NK-92 treated with Interleukin-12 subunit alpha and Interleukin-12 subunit beta, amount 100 ng/mL, for 24 hours (cell line): ENCODE measurements around the gene EPHA3.
"Not testable (repeated sequence)": the region's sequence is repeated elsewhere in the genome, so short reads cannot be mapped to it uniquely, and the experiment has no call there.

Source experiments
- DNase-seq: peaks from one replicate; lab custom pipeline; 2025; lab: John Stamatoyannopoulos, UW

EPHA3 gene

DNA sequence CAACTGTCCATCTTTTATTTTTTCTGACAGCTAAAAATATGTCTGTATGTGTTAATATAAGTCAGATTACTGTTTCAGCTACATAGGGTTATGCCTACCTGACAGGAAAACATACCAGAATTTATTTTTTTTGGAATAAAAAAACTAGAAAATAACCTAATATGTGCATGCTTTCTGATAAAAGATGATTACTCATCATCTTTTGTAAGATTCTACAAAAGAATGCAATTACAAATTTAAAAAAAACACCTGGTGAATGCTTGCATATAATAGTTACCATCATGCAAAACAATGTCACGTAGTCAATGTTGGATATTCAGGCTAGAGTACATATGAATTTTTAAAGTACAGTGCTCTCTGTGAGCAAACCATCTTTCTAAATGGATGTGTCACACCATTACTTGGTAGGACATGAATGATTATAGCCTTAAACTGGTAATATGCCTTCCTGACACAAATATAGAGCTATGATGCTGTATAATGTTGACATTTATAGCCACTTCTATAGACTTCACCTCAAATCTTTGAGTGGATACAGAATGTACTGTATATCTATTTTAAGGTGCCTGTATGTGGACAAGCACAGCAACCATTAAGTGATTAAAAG lies 180.6 kb downstream of the EPHA3 start:
- DNase-seq: no peak

DNA sequence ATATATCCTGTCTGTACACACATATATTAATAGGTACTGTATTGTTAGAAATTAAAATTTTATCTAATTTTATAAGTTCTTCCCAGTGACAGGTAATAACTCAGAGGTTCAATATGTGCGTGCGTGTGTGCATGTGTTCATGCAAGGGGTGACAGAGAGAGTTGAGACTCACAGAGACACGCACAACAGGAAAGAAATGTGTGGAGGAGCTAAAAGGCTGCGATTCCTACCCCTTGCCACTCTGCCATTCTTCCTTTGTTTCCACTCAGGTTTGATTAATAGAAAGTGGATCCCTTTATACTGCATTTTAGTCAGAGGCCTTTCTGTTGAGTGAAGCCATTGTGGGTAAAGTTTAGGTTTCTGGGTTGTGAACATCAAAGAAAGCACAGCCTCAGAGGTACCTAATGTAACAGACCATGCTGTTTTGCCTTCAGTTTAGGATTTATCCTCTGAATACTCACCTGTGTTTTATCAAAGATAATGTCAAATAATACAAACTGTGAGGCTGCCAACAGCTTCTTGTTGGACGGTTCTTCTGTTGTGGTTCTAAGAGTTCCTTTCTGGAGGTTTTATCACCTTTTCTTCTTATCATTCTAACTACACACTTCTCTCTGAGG lies 182.3 kb downstream of the EPHA3 start:
- no peak for DNase-seq

DNA sequence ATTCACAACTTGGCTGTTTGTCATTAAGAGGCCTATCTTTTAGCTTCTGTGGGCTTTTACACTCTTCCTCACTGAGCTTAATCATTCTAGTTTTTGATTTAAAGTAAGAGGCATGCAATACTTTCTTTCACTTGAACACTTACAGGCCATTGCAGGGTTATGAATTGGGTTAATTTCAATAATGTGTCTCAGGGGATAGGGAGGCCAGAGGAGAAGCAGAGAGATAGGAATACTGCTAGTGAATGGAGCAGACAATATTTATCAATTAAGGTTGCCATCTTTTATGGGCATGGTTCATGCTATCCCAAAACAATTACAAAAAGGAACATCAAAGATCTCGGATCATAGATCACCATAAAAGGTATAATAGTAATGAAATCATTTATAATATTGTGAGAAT lies 189.8 kb downstream of the EPHA3 start:
- no peak for DNase-seq

DNA sequence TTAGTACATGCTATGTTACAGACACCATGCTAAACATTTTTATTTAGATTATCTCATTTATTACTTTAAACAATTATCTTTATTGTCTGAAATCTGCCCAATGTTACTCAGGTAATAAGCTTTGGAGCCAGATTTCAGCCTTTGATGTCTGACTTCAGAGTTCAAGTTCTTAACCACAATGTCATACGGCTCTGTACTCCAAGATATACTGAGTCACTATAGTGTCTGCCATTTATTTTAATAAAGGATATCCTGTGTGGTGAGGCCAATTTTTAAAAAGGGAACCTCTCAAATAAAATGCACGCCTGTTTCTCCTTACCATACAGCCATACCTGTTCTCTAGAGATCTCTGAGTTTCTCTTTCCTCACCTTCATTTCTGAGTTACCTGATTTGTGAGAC lies 193.1 kb downstream of the EPHA3 start:
- no peak for DNase-seq

DNA sequence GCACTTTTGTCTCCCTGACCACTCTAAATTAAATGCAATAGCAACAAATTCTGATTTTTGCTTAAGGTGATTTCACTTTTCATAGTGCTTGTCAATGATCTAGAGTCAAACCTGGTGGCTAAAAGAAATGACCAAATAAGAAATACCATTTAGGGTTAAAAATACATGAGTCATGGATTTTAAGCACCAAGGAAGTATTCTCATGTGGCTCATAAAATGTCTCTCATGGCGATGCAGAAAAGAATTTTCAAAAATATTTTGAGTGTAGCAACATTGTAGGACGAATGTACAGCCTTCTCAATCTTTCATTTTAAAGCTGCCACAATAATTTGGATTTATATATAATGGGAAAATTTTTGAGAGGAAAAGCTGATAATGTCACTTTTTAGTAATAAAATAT lies 193.6 kb downstream of the EPHA3 start:
- no peak for DNase-seq

DNA sequence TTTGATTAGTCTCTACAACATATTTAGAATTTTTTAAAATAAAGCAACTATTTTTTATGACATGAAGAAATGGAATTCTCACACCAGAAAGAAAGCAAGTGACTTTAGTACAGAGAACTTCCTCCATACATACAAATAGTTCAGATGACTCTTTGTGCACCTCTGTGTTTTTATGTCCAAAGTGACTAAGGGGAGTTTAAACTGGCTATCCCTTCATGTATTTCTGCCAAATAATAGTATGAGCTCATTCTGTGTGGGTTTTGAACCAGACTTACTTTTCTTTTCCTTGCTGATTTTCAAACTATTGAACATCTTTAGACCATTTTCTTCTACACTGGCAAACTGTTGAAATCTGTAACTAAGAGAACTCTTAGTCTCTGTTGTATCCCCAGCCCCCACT lies 196.3 kb downstream of the EPHA3 start:
- DNase-seq: no peak

DNA sequence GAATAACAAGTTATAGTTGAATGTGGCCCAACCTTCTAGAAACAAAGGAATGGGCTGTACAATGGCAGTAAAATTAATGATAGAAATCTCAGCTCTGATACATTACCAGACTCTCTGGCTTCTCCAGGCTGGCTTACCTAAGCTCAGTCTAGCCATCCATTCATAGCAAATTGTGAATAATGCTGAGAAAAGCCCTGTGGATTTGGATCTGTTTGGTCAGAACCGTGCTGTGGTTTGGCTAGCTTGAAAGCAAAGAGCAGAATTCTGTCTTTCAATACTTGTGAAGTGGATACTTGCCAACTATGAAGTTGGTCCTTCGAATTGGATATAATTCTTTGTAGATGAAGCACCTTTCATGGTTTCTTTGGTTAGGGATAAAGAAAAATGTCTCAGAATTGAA lies 199.1 kb downstream of the EPHA3 start:
- DNase-seq: no peak

DNA sequence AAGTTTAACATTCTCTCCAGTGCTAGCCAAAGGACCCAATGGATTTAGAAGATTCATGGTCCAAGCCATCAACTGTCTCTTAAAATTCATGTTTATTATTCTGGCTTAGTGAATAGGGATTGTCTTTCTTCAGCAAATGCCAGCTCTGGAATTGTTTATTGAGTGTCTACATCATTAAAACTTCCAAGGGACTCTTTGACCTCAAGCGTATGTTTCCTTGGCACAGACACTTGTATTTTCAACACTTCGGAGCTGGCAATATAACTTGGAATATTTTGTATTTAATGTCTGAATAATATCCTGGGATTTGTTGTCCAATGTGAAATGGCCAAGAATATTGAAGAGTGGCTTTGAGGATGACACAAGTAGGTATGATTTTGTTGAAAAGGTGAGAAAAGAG lies 204.2 kb downstream of the EPHA3 start:
- DNase-seq: no peak

DNA sequence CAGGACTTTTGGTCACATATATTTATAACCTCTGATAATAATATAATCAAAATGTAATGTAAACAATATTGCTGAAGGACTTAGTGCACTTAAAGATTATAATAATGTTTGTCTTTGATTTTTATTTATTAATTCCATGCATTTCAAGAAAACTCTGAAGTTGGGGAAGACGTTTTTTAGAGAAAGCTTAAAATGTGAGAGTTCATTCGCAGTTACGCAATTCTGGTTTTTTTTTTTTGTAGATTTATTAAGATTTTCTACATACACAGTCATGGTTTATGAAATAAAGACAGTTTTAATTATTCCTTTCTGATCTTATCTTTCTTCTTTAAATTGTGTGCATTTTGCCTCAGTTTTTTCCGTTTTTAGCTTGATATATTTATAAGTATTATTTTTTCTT lies 204.7 kb downstream of the EPHA3 start:
- no peak for DNase-seq

DNA sequence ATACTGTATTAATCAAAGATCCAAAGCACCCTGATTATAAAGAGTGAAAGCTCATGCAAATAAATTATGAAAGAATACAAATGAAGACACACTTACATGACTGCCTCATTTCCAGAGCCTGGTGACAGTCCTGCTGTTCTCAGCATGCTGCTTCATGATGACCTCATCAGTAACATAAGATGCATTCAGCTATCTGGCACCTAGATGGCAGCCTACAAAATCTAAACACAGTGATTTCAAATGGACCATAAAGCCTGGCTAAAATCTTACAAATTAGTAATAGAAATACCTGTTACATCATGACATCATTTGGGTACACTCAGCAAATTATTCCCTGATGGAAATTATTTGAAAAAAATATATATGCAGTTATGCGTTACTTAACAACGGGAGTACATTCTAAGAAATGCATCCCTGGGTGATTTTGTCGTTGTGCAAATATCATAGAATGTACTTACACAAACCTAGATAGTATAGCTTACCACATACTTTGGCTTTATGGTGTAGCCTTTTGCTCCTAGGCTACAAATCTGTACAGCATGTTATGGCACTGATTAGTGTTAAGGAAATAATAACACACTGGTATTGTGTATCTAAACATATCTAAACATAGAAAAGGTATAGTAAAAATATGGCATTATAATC lies 207.2 kb downstream of the EPHA3 start:
- DNase-seq: no peak

DNA sequence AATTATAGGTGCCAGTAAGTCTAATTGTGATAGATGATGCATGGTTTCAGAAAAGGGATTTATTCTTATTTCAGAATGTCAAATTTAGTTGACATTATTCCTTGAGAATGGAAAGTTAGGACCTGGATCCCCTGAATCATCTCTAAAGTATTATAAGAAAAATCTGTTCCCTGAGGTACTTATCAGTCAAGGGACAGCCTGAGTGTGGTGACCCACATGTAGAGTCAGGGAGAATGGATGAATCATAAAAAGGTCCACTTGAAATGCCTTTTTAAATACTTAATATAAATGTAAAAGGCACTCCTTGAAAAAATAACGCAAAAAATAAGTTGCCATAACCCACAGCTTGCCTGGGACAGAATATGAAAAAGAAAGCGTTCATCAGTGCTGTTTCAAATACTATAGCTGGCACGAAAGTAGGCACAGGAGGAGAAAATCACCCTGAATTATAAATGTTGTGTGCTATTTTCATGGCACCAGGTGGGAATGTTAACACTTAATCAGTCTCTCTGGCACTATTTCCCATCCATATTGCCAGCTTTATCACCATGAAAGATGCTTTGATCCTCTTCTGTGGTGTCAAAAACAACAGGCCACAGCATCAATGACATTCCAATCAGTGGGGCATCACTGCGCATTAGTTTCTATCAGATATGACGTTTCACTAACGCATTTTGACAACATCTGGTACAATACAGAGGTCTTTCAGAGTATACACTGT lies 208.5 kb downstream of the EPHA3 start:
- DNase-seq: no peak

DNA sequence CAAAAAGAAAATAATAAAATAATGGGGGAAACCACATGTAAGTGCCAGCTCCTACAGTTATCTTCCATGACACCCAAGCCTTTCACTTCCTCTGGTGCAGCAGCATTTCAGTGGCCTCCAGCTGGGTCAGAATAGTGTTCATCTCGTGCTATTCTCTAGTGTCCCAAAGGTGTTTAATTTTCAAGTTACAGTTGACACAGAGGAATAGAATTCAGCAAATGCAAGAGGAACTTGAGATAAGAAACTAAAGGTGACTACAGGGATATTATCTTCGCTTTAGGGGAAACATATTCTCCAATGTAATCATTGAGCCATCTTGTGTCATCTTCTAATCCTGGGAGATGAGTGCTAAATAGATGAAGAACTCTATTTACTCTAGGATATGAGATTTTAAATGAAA lies 212.8 kb downstream of the EPHA3 start:
- DNase-seq: no peak

DNA sequence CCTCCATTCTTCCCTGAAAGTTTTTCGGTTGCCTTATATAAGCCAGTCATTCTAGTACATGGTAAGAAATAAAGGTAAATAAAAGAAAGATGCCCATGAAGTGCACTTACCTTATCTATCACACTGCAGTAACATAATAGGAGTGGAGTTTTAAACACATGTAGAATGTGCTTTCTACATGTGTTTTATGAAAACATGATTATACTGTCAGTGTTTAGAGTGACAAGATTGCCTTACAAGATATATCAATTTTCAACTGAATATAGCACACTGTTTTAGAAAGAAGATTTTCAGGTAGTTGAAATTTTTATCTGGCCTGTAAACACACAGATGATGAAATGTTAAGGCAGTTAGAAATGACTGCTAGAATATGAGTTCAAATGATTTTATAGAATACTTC lies 219.6 kb downstream of the EPHA3 start:
- DNase-seq: no peak

DNA sequence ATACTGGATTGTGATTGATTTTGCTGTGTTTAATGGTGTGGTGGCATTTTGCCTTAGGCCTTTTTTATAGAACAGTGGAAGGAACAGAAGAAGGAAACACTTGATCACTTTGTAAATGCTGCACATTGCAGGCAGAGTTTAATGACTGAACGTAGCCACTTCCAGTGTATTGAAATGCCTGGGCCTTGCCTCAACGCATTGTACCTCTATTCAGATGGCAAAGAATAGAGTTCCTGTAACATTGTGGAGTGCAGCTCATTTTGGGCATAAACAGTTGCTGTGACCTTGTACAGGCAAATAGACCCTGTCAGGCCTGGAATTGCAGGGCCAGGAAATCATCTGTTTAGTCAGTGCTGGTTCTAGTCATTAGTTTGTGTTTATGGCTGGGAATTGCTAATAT lies 225.0 kb downstream of the EPHA3 start:
- DNase-seq: no peak

DNA sequence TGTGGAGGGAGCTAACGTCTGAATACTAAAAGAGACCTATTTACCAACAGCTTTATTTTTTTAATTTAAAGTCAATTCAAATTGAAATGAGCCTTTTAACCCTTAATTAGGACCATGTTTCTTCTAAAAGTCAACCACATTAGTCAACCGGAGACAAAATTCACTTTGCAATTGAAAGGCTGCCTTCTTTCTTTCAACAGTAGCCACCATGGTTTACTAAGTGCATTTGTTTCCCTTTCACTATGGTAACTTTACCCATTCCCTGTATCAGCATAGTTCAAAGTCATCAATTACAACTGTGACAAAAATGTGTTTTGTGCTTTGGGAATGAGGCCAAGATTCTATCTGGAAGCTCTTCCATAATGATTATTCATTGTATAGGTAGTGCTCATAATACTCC lies 225.4 kb downstream of the EPHA3 start:
- no peak for DNase-seq

DNA sequence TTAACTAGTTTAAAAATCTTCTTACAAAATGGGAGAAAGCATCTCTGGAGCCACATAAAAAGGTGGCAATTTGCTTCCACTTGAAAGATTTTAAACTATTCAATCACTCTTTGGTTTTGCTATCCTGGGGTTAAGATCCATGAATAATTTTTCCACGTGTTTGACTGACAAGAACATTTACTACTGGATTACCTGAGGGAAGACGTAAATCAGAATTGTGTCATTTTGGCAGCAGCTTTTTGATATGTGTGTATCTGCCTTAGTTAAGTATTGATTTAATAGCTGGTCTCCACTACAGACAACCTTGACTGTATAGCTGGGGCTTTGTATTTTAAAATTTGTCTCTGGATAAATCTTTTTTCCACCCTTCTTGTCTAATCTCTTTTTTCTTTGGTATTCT lies 228.3 kb downstream of the EPHA3 start:
- DNase-seq: no peak

DNA sequence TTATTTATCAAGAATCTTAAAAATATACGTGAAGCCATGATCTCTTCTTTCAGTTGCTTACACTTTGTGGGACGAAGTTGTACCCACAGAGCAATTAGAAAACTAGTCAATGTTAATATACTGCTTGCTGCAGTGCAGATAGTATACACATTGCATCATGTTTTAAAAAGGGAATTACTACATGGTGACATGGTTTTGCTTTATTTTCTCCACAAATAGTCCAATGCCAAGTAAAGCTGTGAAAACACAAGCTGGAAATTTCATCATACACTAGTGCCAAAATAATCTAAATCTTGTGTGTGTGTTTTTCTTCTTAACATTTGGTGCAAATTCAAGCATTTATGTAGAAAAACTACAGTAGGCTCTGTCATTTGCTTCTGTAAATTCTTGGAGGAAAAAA lies 233.0 kb downstream of the EPHA3 start:
- no peak for DNase-seq

DNA sequence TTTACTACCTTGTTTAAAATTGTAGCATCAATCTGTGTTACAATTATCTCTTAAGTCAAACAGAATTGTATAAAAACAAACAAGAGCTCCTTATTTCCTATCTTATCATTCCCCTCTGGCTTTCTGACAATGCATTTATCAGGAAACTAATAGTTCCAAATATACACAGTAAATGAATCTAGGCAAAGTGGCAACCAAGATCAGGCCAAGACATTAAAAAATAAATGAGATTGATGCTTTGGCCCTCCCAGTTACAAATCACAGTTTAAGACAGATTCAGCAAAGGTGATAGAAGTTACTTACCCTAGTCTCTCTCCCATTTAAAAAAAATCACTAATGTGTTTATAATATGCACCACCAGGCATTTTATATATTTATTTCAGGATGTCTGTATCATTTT lies 236.7 kb downstream of the EPHA3 start:
- no peak for DNase-seq

DNA sequence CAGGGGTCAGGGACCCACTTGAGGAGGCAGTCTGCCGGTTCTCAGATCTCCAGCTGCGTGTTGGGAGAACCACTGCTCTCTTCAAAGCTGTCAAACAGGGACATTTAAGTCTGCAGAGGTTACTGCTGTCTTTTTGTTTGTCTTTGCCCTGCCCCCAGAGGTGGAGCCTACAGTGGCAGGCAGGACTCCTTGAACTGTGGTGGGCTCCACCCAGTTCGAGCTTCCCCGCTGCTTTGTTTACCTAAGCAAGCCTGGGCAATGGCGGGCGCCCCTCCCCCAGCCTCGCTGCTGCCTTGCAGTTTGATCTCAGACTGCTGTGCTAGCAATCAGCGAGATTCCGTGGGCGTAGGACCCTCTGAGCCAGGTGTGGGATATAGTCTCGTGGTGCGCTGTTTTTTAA lies 243.5 kb downstream of the EPHA3 start:
- DNase-seq: not testable (repeated sequence)

DNA sequence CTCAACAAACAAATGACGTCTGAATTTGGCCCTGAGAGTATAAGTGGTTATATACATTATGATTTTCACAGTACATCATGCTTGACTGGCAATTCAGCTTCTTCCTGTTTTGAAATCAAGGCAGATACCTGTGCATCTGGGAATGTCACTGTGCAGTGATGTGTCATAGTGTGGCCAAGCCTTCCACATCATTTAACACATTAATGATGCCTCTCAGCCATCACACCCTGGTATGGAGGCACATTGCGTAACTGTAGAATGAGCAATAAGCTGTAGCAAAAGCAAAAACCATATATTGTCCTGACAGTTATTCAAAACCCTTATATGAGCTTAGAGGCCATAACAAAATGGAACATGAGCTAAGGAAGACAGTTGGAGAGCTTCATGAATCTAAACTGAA lies 246.0 kb downstream of the EPHA3 start:
- no peak for DNase-seq

DNA sequence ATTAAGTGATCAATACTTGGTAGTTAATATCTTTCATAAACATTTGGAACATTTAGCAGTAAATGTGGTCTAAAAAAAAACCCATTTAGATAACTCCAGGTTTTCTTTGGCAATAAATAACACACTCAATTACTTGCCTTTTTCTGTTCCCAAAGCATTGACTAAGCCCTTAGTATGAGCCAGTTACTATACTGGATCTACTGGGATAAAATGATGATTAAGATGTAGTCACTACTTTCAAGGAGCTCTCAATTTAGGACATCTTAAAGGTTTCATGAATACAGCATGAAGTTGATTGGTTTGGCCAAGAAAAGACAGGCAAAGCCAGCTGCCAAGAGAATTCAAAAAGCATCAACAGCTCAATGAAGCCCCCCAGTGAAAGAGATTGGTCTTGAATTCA lies 250.9 kb downstream of the EPHA3 start:
- no peak for DNase-seq

DNA sequence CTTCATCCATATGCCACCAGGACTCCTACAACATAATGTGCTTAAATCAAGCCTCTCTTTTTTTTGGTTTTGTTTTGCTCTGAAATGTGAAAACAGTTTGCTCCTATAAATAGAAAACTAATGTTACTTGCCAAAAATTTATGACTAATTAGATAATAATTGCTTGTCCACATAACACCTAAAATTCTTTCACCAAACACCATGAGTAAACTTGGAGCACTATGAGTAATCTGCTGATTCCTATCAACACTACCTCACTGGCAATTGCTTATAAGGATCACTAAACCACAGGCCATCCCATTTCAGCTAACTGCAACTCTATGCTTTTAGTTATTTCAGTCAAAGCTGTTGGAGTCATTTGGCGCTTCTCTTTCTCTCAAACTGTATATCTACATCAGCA lies 252.7 kb downstream of the EPHA3 start:
- no peak for DNase-seq

DNA sequence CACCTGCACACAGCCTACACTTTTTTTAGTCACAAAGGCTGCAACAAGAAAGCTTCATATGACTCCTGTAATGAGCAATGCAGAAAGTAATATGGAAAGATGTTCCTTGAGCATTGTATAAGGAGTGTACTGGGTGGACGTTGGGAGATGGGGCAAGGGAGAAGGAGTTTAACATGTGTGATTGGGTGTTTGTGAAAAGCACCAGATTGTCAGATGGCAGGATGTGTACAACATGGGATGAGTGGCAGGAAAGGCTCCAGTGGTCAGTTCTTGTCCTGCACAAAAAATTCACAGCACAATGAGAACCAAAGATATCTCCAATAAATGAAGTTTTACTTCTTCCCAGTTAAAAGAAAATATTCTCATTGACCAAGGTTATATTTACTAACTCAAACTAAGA lies 255.1 kb downstream of the EPHA3 start:
- DNase-seq: no peak
